ENCODE measurements around the gene IFI30. TPM values are rescaled to one million over a fixed set of nuclear protein-coding genes. Genes with fewer than 3 reads are reported as not detected.

Gene IFI30
- total RNA-seq, 1 experiment from 2014 or later: 22.4 TPM

DNA sequence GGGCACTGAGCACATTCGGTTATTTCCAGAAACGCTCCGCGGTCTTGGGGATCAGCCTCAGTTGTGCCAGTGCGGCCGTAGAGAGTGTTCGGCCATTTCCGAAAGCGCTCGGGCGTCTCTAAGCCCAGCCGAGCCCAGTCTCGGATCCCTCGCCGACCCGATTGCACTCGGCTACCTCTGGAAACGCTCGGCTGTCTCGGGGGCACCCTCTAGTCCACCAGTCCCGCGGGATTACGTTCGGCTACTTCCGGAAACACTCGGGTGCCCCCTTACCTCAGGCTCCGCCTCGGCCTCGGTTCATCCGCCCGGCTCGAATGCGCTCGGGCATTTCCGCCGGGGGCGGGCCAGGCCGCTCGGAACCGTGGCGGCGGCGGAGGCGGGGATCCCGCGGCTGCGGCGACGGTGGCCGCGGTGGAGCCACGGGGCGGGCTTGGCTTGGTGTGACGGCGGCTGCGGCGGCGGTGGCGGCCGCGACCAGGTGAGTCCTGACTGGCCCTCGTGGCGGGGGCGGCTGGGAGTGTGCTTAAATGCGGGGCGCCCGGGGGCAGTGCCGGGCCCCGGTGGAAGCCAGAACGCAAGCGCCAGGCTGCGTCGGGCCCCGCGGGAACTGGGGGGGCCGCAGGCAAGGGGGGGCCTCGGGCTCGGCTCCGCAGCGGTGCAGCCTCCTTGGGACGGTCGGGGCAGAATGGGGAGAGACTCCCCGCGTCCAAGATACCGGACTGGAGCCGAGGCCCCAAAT, 20.6 kb upstream of the IFI30 start, which contains the start of gene PIK3R2:
Gene PIK3R2, plus strand, starts transcription at position 347 of the 739 bp plus-strand sequence. CDS start 2,717 bp downstream, outside the sequence.
- no TSS peak for BruUV-seq (replicated peaks)
- no peaks in the 10 kb centered on the region for H3K9me3 Mint-ChIP-seq (ENCODE audit: low read depth, unreplicated experiment)

GRCh38 chr19:18153556-18154134, 20.0 kb upstream of the IFI30 start:
- Mint-ChIP-seq H3K27ac (ENCODE audit: unreplicated experiment) (peak overlapping the region; percentile 66), H3K36me3 (ENCODE audit: insufficient read depth, unreplicated experiment) (peaks cover 42% of the 10 kb centered on the region), H3K4me1 (ENCODE audit: low read depth, unreplicated experiment) (peaks cover 27% of the 10 kb centered on the region), H3K4me3 (ENCODE audit: low read depth, unreplicated experiment) (peak overlapping the region; percentile 90), H3K27me3 (ENCODE audit: unreplicated experiment) (no peaks in the 10 kb centered on the region), H3K9me3 (ENCODE audit: low read depth, unreplicated experiment) (no peaks in the 10 kb centered on the region)
- no peak for DNase-seq
- BruUV-seq (replicated peaks): no TSS peak
- CTCF ChIA-PET: interaction anchor here (1.4 kb wide), 1 partner anchor 40 kb away, joined by 3 read pairs; no protein-coding TSS in a partner anchor
- TF ChIP-seq, protein P1, sequence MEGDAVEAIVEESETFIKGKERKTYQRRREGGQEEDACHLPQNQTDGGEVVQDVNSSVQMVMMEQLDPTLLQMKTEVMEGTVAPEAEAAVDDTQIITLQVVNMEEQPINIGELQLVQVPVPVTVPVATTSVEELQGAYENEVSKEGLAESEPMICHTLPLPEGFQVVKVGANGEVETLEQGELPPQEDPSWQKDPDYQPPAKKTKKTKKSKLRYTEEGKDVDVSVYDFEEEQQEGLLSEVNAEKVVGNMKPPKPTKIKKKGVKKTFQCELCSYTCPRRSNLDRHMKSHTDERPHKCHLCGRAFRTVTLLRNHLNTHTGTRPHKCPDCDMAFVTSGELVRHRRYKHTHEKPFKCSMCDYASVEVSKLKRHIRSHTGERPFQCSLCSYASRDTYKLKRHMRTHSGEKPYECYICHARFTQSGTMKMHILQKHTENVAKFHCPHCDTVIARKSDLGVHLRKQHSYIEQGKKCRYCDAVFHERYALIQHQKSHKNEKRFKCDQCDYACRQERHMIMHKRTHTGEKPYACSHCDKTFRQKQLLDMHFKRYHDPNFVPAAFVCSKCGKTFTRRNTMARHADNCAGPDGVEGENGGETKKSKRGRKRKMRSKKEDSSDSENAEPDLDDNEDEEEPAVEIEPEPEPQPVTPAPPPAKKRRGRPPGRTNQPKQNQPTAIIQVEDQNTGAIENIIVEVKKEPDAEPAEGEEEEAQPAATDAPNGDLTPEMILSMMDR (IDR thresholded peaks at IDR 0.05; ENCODE audit: unreplicated experiment): no peak
- intact Hi-C loops (cut with micrococcal nuclease; ENCODE audit: unreplicated experiment): loop anchor here (5.0 kb wide), 1 partner anchor 41 kb away; no protein-coding TSS in a partner anchor

More for the DNA sequence above, 20.6 kb upstream of the IFI30 start, which contains the start of gene PIK3R2:
- peak within 1 kb of the TSS; percentile 90 for H3K4me3 Mint-ChIP-seq (ENCODE audit: low read depth, unreplicated experiment)
- peaks cover 27% of the 10 kb centered on the region for H3K4me1 Mint-ChIP-seq (ENCODE audit: low read depth, unreplicated experiment)
- H3K27ac Mint-ChIP-seq (ENCODE audit: unreplicated experiment): peak within 1 kb of the TSS; percentile 96
- TF ChIP-seq, protein P1 (IDR thresholded peaks at IDR 0.05; ENCODE audit: unreplicated experiment): no peak
- peak; percentile 98 for DNase-seq
- peaks cover 42% of the 10 kb centered on the region for H3K36me3 Mint-ChIP-seq (ENCODE audit: insufficient read depth, unreplicated experiment)
- CTCF ChIA-PET: interaction anchor here (2.6 kb wide), 1 partner anchor 41 kb away, joined by 20 read pairs; no protein-coding TSS in a partner anchor
- intact Hi-C loops (cut with micrococcal nuclease; ENCODE audit: unreplicated experiment): loop anchor here (5.0 kb wide), 1 partner anchor 41 kb away; no protein-coding TSS in a partner anchor
- H3K27me3 Mint-ChIP-seq (ENCODE audit: unreplicated experiment): no peaks in the 10 kb centered on the region

DNA sequence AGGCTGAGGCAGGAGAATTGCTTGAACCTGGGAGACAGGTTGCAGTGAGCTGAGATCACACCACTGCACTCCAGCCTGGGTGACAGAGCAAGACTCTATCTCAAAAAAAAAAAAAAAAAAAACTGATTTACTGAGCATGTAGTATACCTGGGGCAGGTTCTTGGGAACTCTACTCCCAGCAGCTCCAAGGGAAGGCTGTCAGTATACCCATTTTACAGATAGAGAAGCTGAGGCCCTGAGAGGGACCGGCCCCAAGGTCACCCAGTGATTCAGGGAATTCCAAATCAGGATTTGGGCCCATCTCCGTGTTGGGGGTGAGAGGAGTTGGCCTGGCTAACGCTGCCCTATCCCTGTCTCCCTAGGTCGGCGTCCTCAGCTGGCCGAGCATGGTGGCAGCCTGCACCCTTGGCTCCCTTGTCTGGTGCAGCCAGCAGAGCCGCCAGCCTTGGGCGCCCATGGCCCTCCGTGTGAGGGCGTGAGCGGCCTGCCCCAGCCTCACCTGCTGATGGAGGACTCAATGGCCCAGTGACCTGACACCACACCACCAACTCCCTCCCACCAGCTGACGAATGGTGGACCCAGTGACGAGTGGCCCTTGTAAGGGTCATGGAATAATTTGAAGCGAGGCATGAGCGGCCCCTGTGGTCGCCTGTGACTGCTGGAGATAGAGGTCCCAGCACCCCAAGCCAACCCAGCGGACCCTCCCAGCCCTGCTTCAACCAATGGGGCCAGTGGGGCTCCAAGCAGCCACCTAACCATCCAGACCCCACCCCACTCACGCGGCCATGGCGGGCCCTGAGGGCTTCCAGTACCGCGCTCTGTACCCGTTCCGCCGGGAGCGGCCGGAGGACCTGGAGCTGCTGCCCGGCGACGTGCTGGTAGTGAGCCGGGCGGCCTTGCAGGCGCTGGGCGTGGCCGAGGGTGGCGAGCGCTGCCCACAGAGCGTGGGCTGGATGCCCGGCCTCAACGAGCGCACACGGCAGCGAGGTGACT, 18.2 kb upstream of the IFI30 start:
- CTCF ChIA-PET: interaction anchor here (0.7 to 1.4 kb wide), 3 partner anchors 42 to 131 kb away, joined by 3 to 4 read pairs (median 3); no protein-coding TSS in a partner anchor
- DNase-seq: no peak
- H3K27ac Mint-ChIP-seq (ENCODE audit: unreplicated experiment): no peak overlapping the region
- BruUV-seq (replicated peaks): no TSS peak
- H3K4me3 Mint-ChIP-seq (ENCODE audit: low read depth, unreplicated experiment): no peak overlapping the region
- H3K4me1 Mint-ChIP-seq (ENCODE audit: low read depth, unreplicated experiment): peaks cover 27% of the 10 kb centered on the region
- TF ChIP-seq, protein P1 (IDR thresholded peaks at IDR 0.05; ENCODE audit: unreplicated experiment): no peak
- intact Hi-C loops (cut with micrococcal nuclease; ENCODE audit: unreplicated experiment): no loop called here
- H3K27me3 Mint-ChIP-seq (ENCODE audit: unreplicated experiment): no peaks in the 10 kb centered on the region
- H3K9me3 Mint-ChIP-seq (ENCODE audit: low read depth, unreplicated experiment): no peaks in the 10 kb centered on the region
- H3K36me3 Mint-ChIP-seq (ENCODE audit: insufficient read depth, unreplicated experiment): peaks cover 42% of the 10 kb centered on the region

DNA sequence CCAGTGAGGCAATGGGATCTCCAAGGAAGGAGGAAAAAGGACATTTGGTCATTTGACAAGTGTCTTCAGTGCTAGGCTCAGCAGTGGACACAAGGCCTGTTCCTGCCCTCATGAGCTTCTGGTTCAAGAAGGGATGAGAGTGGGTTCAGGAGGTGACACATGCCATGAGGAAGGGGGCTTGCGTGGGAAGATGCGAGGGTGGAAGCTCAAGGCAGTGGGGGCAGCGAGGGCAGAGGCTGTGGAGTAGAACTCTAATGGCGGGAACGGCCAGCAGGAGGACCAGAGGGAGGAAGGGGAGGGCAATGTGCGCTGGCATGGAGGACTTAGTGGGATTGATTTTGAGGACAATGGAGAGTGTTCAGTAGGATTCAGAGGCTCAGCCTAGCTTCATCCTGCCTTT, 17.3 kb upstream of the IFI30 start:
- intact Hi-C loops (cut with micrococcal nuclease; ENCODE audit: unreplicated experiment): no loop called here
- Mint-ChIP-seq H3K27ac (ENCODE audit: unreplicated experiment) (no peak overlapping the region), H3K4me1 (ENCODE audit: low read depth, unreplicated experiment) (peaks cover 27% of the 10 kb centered on the region), H3K9me3 (ENCODE audit: low read depth, unreplicated experiment) (no peaks in the 10 kb centered on the region), H3K27me3 (ENCODE audit: unreplicated experiment) (no peaks in the 10 kb centered on the region), H3K36me3 (ENCODE audit: insufficient read depth, unreplicated experiment) (peaks cover 42% of the 10 kb centered on the region), H3K4me3 (ENCODE audit: low read depth, unreplicated experiment) (peak overlapping the region; percentile 28)
- CTCF ChIA-PET: interaction anchor here (1.1 kb wide), 1 partner anchor 43 kb away, joined by 3 read pairs; no protein-coding TSS in a partner anchor
- TF ChIP-seq, protein P1 (IDR thresholded peaks at IDR 0.05; ENCODE audit: unreplicated experiment): no peak
- BruUV-seq (replicated peaks): no TSS peak
- no peak for DNase-seq

Data from Calu3 (cell line).